GM23248 (cell line): ENCODE results near the gene ZNF722. TPM values are rescaled to one million over a fixed set of nuclear protein-coding genes. Genes with fewer than 3 reads are reported as not detected.
"Not testable (repeated sequence)": the region's sequence is repeated elsewhere in the genome, so short reads cannot be mapped to it uniquely, and the experiment has no call there.

Source experiments
- DNase-seq: peaks from one replicate; pipeline ENCODE4 v3.0.0-alpha.2; 2015
- H2AFZ ChIP-seq: fragments of 200-600 bp; sonication (generic); 2 replicates; pipeline ENCODE4 v1.6.1; 2016; ENCODE audit warnings: antibody characterized with exemption
- H3F3A ChIP-seq: fragments of 200-600 bp; sonication (generic); 2 replicates; pipeline ENCODE4 v1.6.1; 2016; ENCODE audit warnings: mild to moderate bottlenecking, antibody characterized with exemption, mixed run types; ENCODE audit not compliant: insufficient read depth
- H3K27ac ChIP-seq: fragments of 200-600 bp; sonication (generic); 2 replicates; pipeline ENCODE4 v1.5.1; 2016; ENCODE audit warnings: mild to moderate bottlenecking
- H3K27me3 ChIP-seq: fragments of 200-600 bp; sonication (generic); replicated peaks from 2 replicates; pipeline ENCODE4 v1.6.1; 2016; ENCODE audit warnings: mild to moderate bottlenecking; ENCODE audit not compliant: insufficient read depth
- H3K36me3 ChIP-seq: fragments of 200-600 bp; sonication (generic); 2 replicates; pipeline ENCODE4 v1.6.1; 2016; ENCODE audit warnings: low read depth, mild to moderate bottlenecking
- H3K4me1 ChIP-seq: fragments of 200-600 bp; sonication (generic); 2 replicates; pipeline ENCODE4 v1.6.1; 2016; ENCODE audit warnings: mild to moderate bottlenecking; ENCODE audit not compliant: insufficient read depth
- H3K4me2 ChIP-seq: fragments of 200-600 bp; sonication (generic); one replicate; pipeline ENCODE4 v1.6.1; 2016; ENCODE audit warnings: mild to moderate bottlenecking; ENCODE audit not compliant: unreplicated experiment
- H3K4me3 ChIP-seq: fragments of 200-600 bp; sonication (generic); 2 replicates; pipeline ENCODE4 v1.5.1; 2016; ENCODE audit warnings: mild to moderate bottlenecking
- H3K79me2 ChIP-seq: fragments of 200-600 bp; sonication (generic); 2 replicates; pipeline ENCODE4 v1.6.1; 2016; ENCODE audit warnings: mild to moderate bottlenecking; ENCODE audit not compliant: insufficient read depth
- H3K9ac ChIP-seq: fragments of 200-600 bp; sonication (generic); 2 replicates; pipeline ENCODE4 v1.6.1; 2016; ENCODE audit warnings: mild to moderate bottlenecking
- H3K9me2 ChIP-seq: fragments of 200-600 bp; sonication (generic); 2 replicates; pipeline ENCODE4 v1.6.1; 2016; ENCODE audit warnings: mixed run types, mild to moderate bottlenecking, moderate library complexity; ENCODE audit not compliant: insufficient read depth
- H3K9me3 ChIP-seq: fragments of 200-600 bp; sonication (generic); one replicate; pipeline ENCODE4 v1.6.1; 2017; ENCODE audit warnings: low read depth
- H4K20me1 ChIP-seq: fragments of 200-600 bp; sonication (generic); 2 replicates; pipeline ENCODE4 v1.6.0; 2016; ENCODE audit not compliant: insufficient read depth
- EZH2 ChIP-seq: fragments of 200-600 bp; sonication (generic); IDR thresholded peaks from 2 replicates; pipeline ENCODE4 v1.6.1; 2018; ENCODE audit warnings: antibody characterized with exemption, mild to moderate bottlenecking; ENCODE audit not compliant: insufficient read depth, poor library complexity, severe bottlenecking
- EZH2phosphoT487 ChIP-seq: fragments of 200-600 bp; sonication (generic); IDR thresholded peaks from 2 replicates; pipeline ENCODE4 v1.6.1; 2018; ENCODE audit warnings: antibody characterized with exemption, moderate library complexity, mild to moderate bottlenecking, low read depth; ENCODE audit not compliant: insufficient read depth
- WGBS, 2 experiments: methylation state at CpG; one replicate each; pipeline ENCODE4 v1.1.6; 2015 to 2017; ENCODE audit warnings: low lambda C conversion rate in 2 of 2, low coverage in 1 of 2; ENCODE audit errors: missing lambda C conversion rate in 2 of 2; 5-methylcytosine and 5-hydroxymethylcytosine counted together
- in situ Hi-C: fragments of 300-500 bp; cut with MboI; formaldehyde crosslinking; loops from 2 replicates; pipeline ENCODE4 v1.15.0; 2020
- polyA plus RNA-seq: library from polyadenylated mRNA; unstranded; fragments of >200 nt; fragmentation: Nextera tagmentation; extraction: Ambion mirVana; gene quantifications from 2 replicates; pipeline ENCODE4 v1.2.1, GENCODE V29; 2016
- total RNA-seq: library from RNA; depleted of rRNA; stranded (reverse); fragments of >200 nt; shearing (Covaris generic); gene quantifications from 2 replicates; pipeline ENCODE4 v1.2.3, GENCODE V29; 2014; rRNA removed

The ZNF722 gene
- total RNA-seq (not detected in 2 replicates), polyA plus RNA-seq (not detected in 2 replicates)

- no peaks in the 10 kb centered on the region for H3K4me1 ChIP-seq
- no peaks in the 10 kb centered on the region for H3K27me3 ChIP-seq
- DNase-seq, result no peak
- H3K4me2 ChIP-seq, result no peak within 1 kb of the TSS
- no peak within 1 kb of the TSS for H3K4me3 ChIP-seq
- no peak within 1 kb of the TSS for H3K9ac ChIP-seq
- no peaks in the 10 kb centered on the region for H4K20me1 ChIP-seq
- WGBS, 2 experiments, result 44 to 48% methylated on average over 10 of the region's 10 CpGs
- no peak within 1 kb of the TSS for H2AFZ ChIP-seq
- no peaks in the 10 kb centered on the region for H3K79me2 ChIP-seq
- H3F3A ChIP-seq, result no peaks in the 10 kb centered on the region
- TF ChIP-seq EZH2 (no peak), EZH2phosphoT487 (no peak)
- H3K27ac ChIP-seq, result no peak within 1 kb of the TSS
- H3K9me3 ChIP-seq, result no peaks in the 10 kb centered on the region
- no peaks in the 10 kb centered on the region for H3K36me3 ChIP-seq
- in situ Hi-C loops, result no loop called here
- no peaks in the 10 kb centered on the region for H3K9me2 ChIP-seq
Observed at GRCh38 chr7:63998549-63998948, at the start of gene ZNF722. TSS of gene ZNF722 (plus strand) at chr7:63998849. CDS start at chr7:63998962, 113 bp downstream.

- in situ Hi-C loops, result no loop called here
- Histone ChIP-seq H3F3A (no peaks in the 10 kb centered on the region), H3K27me3 (no peaks in the 10 kb centered on the region), H3K4me2 (no peak overlapping the region), H3K9me3 (no peaks in the 10 kb centered on the region), H3K4me1 (no peaks in the 10 kb centered on the region), H3K36me3 (no peaks in the 10 kb centered on the region), H2AFZ (no peak overlapping the region), H3K9me2 (no peaks in the 10 kb centered on the region), H3K4me3 (no peak overlapping the region), H4K20me1 (no peaks in the 10 kb centered on the region), H3K9ac (no peak overlapping the region), H3K27ac (no peak overlapping the region), H3K79me2 (no peaks in the 10 kb centered on the region)
- 6 to 26% methylated on average over 2 of the region's 2 CpGs for WGBS, 2 experiments
- DNase-seq, result no peak
- TF ChIP-seq EZH2 (no peak), EZH2phosphoT487 (no peak)
Observed at GRCh38 chr7:63953181-63953580, 45.5 kb upstream of the ZNF722 start.

GRCh38 chr7:63968629-63969028 is 30.0 kb upstream of the ZNF722 start:
- Histone ChIP-seq H3K36me3 (no peaks in the 10 kb centered on the region), H3K9me2 (no peaks in the 10 kb centered on the region), H3K4me2 (no peak overlapping the region), H3K9me3 (no peaks in the 10 kb centered on the region), H3K79me2 (no peaks in the 10 kb centered on the region), H3K4me1 (no peaks in the 10 kb centered on the region), H2AFZ (no peak overlapping the region), H4K20me1 (no peaks in the 10 kb centered on the region), H3K9ac (no peak overlapping the region), H3K27ac (no peak overlapping the region), H3K27me3 (no peaks in the 10 kb centered on the region), H3K4me3 (no peak overlapping the region), H3F3A (no peaks in the 10 kb centered on the region)
- in situ Hi-C loops, result no loop called here
- DNase-seq, result no peak
- TF ChIP-seq EZH2phosphoT487, result no peak
- no peak for TF ChIP-seq EZH2

- H4K20me1 ChIP-seq, H3K79me2 ChIP-seq, H3F3A ChIP-seq, H3K4me1 ChIP-seq, H3K36me3 ChIP-seq, H3K27me3 ChIP-seq, H3K4me3 ChIP-seq, in situ Hi-C loops, H3K9me2 ChIP-seq, H2AFZ ChIP-seq, H3K9me3 ChIP-seq, H3K9ac ChIP-seq, H3K27ac ChIP-seq, DNase-seq, H3K4me2 ChIP-seq: not testable (repeated sequence)
- WGBS, 2 experiments, result 26 to 30% methylated on average over 2 of the region's 2 CpGs
Observed at GRCh38 chr7:64015496-64015895, 16.8 kb downstream of the ZNF722 start.

GRCh38 chr7:64035388-64035787 is 36.7 kb downstream of the ZNF722 start:
- H3K9me3 ChIP-seq, result no peaks in the 10 kb centered on the region
- no peaks in the 10 kb centered on the region for H3F3A ChIP-seq
- no peaks in the 10 kb centered on the region for H3K4me1 ChIP-seq
- no peaks in the 10 kb centered on the region for H3K9me2 ChIP-seq
- 7 to 10% methylated on average over 3 of the region's 3 CpGs for WGBS, 2 experiments
- H3K4me2 ChIP-seq, result no peak overlapping the region
- H2AFZ ChIP-seq, result no peak overlapping the region
- in situ Hi-C loops, result no loop called here
- no peak overlapping the region for H3K27ac ChIP-seq
- no peak overlapping the region for H3K4me3 ChIP-seq
- H3K9ac ChIP-seq, result no peak overlapping the region
- TF ChIP-seq EZH2phosphoT487, result no peak
- TF ChIP-seq EZH2, result no peak
- no peaks in the 10 kb centered on the region for H3K27me3 ChIP-seq
- H3K36me3 ChIP-seq, result no peaks in the 10 kb centered on the region
- no peaks in the 10 kb centered on the region for H4K20me1 ChIP-seq
- H3K79me2 ChIP-seq, result no peaks in the 10 kb centered on the region
- no peak for DNase-seq
